SU-DHL-6 (cell line): ENCODE results near the gene INSR.

Experiments
- H2AFZ ChIP-seq: fragments of 200-600 bp; sonication (generic); 2 replicates; pipeline ENCODE4 v1.6.1; 2014; ENCODE audit warnings: low read depth, mild to moderate bottlenecking, moderate library complexity, mixed read lengths, antibody characterized with exemption, low read length; ENCODE audit not compliant: severe bottlenecking
- H3F3A ChIP-seq: fragments of 200-600 bp; shearing (Covaris generic); 2 replicates; pipeline ENCODE4 v1.6.0; 2016; ENCODE audit warnings: antibody characterized with exemption, mild to moderate bottlenecking; ENCODE audit not compliant: insufficient read depth
- H3K27ac ChIP-seq: fragments of 200-600 bp; sonication (generic); 2 replicates; pipeline ENCODE4 v1.5.1; 2016; ENCODE audit warnings: low read depth, mild to moderate bottlenecking, low read length, moderate library complexity, mixed read lengths
- H3K27me3 ChIP-seq: fragments of 200-600 bp; sonication (generic), shearing (Covaris generic); 2 replicates; pipeline ENCODE4 v1.6.0; 2014; ENCODE audit warnings: mild to moderate bottlenecking, low read length
- H3K36me3 ChIP-seq: fragments of 200-600 bp; sonication (generic); 2 replicates; pipeline ENCODE4 v1.6.1; 2014; ENCODE audit warnings: mild to moderate bottlenecking, low read length, mixed read lengths
- H3K4me2 ChIP-seq: fragments of 300-600, 200-600 bp; shearing (Covaris generic), sonication (generic); 2 replicates; pipeline ENCODE4 v1.6.0; 2014; ENCODE audit warnings: low read length, low read depth, mild to moderate bottlenecking; ENCODE audit not compliant: poor library complexity, severe bottlenecking
- H3K4me3 ChIP-seq: fragments of 200-600 bp; sonication (generic); 2 replicates; pipeline ENCODE4 v1.5.1; 2014; ENCODE audit warnings: antibody characterized with exemption, low read length, mild to moderate bottlenecking, mixed read lengths; ENCODE audit not compliant: insufficient read depth, poor library complexity, severe bottlenecking
- H3K79me2 ChIP-seq: fragments of 200-600 bp; sonication (generic); 2 replicates; pipeline ENCODE4 v1.6.1; 2014; ENCODE audit warnings: mild to moderate bottlenecking, low read length, moderate library complexity; ENCODE audit not compliant: insufficient read depth
- H3K9ac ChIP-seq: fragments of 200-600 bp; sonication (generic); 2 replicates; pipeline ENCODE4 v1.7.0; 2014; ENCODE audit warnings: mild to moderate bottlenecking, low read length
- H3K9me2 ChIP-seq: fragments of 200-600 bp; sonication (generic); replicated peaks from 2 replicates; pipeline ENCODE4 v1.6.1; 2014; ENCODE audit warnings: low read length; ENCODE audit not compliant: insufficient read depth
- H3K9me3 ChIP-seq: fragments of 200-600 bp; sonication (generic); 2 replicates; pipeline ENCODE4 v1.6.1; 2014; ENCODE audit warnings: low read length, mixed read lengths; ENCODE audit not compliant: insufficient read depth
- H4K20me1 ChIP-seq: fragments of 200-600 bp; sonication (generic); 2 replicates; pipeline ENCODE4 v1.6.1; 2014; ENCODE audit warnings: low read depth, mild to moderate bottlenecking, antibody characterized with exemption, low read length, moderate library complexity, mixed read lengths
- EZH2phosphoT487 ChIP-seq: fragments of 200-600 bp; sonication (generic), shearing (Covaris generic); conservative IDR thresholded peaks from 2 replicates; pipeline ENCODE4 v1.6.1; 2018; ENCODE audit warnings: mild to moderate bottlenecking, antibody characterized with exemption, low read length, moderate library complexity, mixed read lengths
- TF ChIP-seq, protein P1 (sequence below): fragments of 200-600 bp; sonication (generic); IDR thresholded peaks from one replicate; pipeline ENCODE4 v1.5.1; 2017; ENCODE audit warnings: antibody characterized with exemption, mild to moderate bottlenecking, low read length, moderate library complexity; ENCODE audit not compliant: insufficient read depth, poor library complexity, severe bottlenecking

The INSR gene

DNA sequence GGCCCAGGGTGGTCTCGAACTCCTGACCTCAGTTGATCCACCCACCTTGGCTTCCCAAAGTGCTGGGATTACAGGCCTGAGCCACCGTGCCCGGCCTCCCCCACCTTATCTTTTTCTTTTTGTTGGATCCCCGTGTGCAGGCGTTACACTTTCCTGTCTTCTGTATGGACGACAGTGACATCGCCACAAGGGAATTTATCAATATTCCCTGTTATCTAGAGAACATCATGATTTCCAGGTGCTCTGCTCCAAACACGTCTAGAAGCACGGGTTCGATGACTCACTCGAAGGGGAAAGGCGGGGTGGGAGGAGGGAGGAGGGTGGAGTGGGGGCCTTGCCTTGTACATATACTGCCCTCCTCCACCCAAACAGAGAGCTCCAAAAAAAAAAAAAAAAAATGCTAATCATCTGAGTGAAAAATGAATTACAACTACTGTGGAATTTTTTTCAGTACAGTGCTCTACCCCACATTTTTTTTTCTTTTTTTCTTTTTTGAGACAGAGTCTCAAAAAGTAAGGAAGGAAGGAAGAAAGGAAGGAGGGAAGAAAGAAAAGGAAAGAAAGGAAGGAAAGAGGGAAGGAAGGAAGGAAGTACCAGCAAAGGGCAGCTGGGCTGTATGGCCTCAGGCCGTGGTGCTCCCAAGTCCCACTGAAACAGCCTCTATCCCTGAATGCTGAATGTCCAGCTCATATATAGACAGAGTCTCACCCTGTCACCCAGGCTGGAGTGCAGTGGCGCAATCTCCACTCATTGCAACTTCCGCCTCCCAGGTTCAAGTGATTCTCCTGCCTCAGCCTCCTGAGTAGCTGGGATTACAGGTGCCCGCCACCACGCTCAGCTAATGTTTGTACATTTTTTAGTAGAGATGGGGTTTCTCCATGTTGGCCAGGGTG lies 36.8 kb downstream of the INSR start:
- no peak for TF ChIP-seq EZH2phosphoT487
- TF ChIP-seq, protein P1, sequence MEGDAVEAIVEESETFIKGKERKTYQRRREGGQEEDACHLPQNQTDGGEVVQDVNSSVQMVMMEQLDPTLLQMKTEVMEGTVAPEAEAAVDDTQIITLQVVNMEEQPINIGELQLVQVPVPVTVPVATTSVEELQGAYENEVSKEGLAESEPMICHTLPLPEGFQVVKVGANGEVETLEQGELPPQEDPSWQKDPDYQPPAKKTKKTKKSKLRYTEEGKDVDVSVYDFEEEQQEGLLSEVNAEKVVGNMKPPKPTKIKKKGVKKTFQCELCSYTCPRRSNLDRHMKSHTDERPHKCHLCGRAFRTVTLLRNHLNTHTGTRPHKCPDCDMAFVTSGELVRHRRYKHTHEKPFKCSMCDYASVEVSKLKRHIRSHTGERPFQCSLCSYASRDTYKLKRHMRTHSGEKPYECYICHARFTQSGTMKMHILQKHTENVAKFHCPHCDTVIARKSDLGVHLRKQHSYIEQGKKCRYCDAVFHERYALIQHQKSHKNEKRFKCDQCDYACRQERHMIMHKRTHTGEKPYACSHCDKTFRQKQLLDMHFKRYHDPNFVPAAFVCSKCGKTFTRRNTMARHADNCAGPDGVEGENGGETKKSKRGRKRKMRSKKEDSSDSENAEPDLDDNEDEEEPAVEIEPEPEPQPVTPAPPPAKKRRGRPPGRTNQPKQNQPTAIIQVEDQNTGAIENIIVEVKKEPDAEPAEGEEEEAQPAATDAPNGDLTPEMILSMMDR = no peak
- no peaks in the 10 kb centered on the region for H3K27me3 ChIP-seq
- H4K20me1 ChIP-seq = no peaks in the 10 kb centered on the region
- no peaks in the 10 kb centered on the region for H3K36me3 ChIP-seq
- H2AFZ ChIP-seq = no peak overlapping the region
- H3K9ac ChIP-seq = no peak overlapping the region
- H3K4me2 ChIP-seq = no peak overlapping the region
- peaks cover 95% of the 10 kb centered on the region for H3K79me2 ChIP-seq
- no peaks in the 10 kb centered on the region for H3K9me2 ChIP-seq
- H3K27ac ChIP-seq = no peak overlapping the region
- H3K9me3 ChIP-seq = no peaks in the 10 kb centered on the region
- H3F3A ChIP-seq = no peaks in the 10 kb centered on the region
- H3K4me3 ChIP-seq = no peak overlapping the region

DNA sequence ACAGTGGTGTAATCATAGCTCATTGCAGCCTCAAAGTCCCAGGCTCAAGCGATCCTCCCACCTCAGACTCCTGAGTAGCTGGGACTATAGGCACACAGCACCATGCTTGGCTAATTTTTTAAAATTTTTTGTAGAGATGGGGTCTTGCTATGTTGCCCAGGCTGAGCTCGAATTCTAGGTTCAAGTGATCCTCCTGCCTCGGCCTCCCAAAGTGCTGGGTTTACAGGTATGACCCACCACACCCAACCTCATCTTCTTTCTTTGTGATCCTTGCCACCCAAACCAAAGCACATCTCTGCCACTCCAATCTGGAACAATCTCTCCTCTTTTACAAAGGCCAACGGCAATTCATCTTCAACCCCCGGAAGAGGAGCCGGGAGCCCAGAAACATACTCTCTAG lies 38.6 kb downstream of the INSR start:
- no peaks in the 10 kb centered on the region for H3K36me3 ChIP-seq
- no peak overlapping the region for H3K4me2 ChIP-seq
- H3K9me3 ChIP-seq = no peaks in the 10 kb centered on the region
- no peak overlapping the region for H3K9ac ChIP-seq
- H3K4me3 ChIP-seq = no peak overlapping the region
- peaks cover 93% of the 10 kb centered on the region for H3K79me2 ChIP-seq
- no peak overlapping the region for H2AFZ ChIP-seq
- no peaks in the 10 kb centered on the region for H4K20me1 ChIP-seq
- no peak overlapping the region for H3K27ac ChIP-seq
- no peaks in the 10 kb centered on the region for H3F3A ChIP-seq
- no peaks in the 10 kb centered on the region for H3K27me3 ChIP-seq
- TF ChIP-seq EZH2phosphoT487 = no peak
- TF ChIP-seq, protein P1 = no peak
- H3K9me2 ChIP-seq = no peaks in the 10 kb centered on the region

DNA sequence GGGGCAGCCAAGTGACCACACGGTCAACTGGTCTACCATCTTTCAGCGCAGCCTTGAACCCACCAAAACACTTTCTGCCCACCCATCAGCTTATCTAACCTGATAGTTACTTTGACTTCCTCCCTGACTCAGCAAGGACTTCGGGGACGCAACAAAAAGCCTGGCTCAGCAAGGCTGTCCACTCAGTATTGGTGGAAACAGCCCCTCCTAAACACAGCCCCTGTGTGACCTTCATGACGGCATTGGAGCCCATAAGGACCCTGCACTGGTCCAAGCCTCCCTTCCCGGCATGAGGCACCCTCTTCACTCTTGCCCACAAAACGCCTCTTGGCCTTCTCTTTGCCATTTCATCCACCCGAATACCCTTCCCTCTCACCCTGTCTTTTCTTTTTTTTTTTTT lies 39.1 kb downstream of the INSR start:
- Histone ChIP-seq H3K9ac (no peak overlapping the region), H3K27me3 (no peaks in the 10 kb centered on the region), H3K36me3 (no peaks in the 10 kb centered on the region), H3K4me3 (no peak overlapping the region), H4K20me1 (no peaks in the 10 kb centered on the region), H3F3A (no peaks in the 10 kb centered on the region), H2AFZ (no peak overlapping the region), H3K79me2 (peaks cover 93% of the 10 kb centered on the region), H3K4me2 (no peak overlapping the region), H3K9me3 (no peaks in the 10 kb centered on the region), H3K27ac (no peak overlapping the region), H3K9me2 (no peaks in the 10 kb centered on the region)
- TF ChIP-seq EZH2phosphoT487 = no peak
- TF ChIP-seq, protein P1 = no peak
